Activated T-cell treated with anti-CD3 and anti-CD28 coated beads for 48 hours (primary cell): ENCODE measurements around the gene PBX4.

Experiments
- DNase-seq: peaks from one replicate; pipeline ENCODE4 v3.0.0-alpha.2; 2020; ENCODE audit warnings: low read depth

Gene PBX4

DNA sequence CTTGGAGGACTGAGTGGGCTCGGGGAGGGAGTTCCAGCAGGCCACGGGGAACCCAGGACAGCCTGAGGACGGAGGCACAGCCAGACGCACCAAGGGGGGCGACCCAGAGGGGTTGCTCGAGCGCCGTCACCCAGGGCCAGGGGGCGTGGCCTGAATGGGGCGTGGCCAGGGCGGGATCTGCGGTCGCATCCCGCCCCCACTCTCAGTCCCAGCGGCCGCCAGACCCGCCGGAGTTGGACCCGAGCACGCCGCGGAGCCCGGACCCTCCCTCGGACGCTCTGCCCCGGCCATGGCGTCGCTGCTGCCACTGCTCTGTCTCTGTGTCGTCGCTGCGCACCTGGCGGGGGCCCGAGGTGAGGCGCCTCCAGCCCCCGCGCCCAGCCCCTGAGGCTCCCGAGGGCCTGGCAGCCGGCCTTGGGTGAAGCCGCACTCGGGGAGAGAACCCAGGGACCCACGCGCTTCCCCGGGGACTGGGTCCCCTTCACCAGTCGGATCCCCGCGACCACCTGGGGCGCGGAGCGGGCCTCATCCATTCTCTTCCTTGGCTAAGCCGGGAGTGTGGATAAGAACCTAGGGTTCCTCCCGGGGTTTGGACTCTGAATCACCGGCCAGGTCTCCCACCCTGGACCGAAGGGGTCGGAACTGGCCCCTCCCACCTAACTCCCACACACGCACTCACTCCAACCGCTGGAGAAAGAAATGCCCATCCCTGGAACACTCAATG, 80.3 kb downstream of the PBX4 start, which contains the start of gene CILP2:
Gene CILP2, plus strand, starts transcription at position 205 of the 724 bp plus-strand sequence. Its CDS starts 85 bp downstream, at position 290.
- peak; percentile 42 for DNase-seq

DNA sequence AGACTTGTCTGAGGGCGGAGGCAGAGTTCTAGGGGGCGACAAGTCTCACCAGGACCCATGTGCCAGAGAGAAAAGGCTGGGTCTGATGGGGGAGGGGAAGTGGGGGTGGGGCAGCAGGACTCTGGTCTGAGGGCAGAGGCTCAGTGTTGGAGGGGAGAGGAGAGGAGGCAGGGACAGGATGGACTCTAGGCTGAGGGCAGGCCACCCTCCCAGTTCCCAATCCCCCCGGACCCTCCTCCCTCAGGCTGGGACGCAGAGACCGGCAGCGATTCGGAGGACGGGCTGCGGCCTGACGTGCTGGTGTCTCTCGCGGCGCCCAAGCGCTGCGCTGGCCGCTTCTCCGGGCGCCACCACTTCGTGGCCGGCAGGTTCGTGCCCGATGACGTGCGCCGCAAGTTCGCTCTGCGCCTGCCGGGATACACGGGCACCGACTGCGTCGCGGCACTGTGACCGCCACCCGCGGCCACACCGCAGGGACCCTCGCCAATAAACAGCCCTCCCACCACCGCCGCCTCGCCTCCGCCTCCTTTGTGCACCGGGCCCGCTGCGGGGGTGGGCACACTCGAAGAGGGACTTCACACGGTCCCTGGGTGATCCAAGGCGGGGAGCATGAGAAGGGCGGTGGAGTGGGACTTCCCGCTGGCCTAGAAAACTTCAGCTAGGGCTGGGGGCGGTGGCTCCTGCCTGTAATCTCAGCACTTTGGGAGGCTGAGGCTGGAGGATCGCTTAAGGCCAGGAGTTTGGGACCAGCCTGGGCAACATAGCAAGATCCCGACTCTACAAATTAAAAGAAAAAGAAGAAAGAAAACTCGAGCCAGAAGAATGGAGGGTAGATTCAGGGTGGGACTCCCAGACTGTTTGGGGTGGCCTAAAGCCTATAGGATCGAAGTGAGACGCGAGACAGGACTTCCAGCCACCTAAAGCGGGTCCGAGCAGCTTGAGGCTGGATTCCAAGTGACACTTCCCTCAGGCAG, 81.1 kb downstream of the PBX4 start:
- no peak for DNase-seq

DNA sequence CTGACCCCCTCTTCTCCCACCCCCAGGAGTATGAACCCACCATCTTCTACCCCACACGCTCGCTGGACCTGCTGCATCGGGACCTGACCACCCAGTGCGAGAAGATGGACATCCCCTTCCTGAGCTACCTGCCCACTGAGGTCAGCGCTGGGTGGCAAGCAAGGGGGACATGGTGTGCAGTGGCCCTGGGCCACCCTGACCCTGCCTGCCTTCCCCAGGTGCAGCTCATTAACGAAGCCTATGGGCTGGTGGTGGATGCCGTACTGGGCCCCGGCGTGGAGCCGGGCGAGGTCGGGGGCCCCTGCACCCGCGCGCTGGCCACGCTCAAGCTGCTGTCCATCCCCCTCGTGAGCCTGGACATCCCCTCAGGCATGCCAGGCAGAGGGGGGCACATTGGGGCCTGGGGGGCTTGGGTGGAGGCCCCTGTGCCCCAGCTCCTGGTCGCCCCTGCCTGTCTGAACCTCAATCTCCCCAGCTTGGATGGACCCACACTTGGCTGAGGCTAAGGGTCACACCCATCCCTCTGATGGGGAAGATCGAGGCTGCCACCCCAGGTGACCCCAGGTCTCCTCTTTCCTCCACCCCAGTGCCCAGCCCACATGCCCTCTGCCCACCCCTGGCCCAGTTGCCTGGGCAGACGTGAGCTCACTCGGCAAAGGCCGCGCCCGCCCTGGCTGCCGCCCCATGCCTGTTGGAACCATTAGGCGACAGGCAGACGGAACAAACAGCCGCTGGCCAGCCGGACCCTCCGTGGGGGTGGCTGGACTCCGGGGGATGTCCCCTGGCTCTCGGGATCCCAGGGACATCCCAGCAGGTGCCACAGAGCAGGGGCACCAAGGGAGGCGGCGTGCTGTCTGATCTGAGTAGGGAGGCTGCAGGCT, 82.9 kb downstream of the PBX4 start:
- DNase-seq, result no peak

DNA sequence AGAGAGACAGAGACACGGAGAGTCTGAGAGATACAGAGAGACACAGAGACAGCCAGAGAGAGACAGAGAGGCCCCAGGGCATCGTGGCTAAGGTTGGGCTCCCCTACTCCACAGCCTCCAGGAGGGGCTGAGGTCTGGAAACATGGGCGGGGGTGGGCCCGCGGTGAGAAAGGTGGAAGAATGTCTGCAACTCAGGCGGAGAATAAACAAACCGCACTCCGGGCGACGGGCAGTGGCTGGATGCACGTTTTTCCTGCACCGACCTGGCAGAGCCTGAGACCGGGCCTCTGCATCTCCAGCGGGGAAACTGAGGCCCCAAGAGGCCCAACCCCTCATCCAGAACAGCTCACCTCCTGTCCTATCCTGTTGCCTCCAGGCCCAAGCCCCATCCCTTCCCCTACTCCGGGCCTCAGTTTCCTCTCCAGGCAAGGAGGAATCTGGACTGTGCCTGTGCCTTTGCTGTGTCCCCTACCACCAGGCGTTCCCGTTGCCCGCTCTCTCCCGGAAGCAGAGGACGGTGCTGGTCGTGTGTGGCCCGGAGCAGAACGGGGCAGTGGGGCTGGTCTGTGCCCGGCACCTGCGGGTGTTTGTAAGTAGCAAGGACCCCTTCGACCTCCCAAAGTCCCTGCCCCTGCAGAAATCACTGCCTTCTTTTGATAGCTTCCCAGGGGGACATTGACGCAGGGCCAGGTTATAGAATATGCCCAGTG, 83.8 kb downstream of the PBX4 start:
- DNase-seq, result no peak

DNA sequence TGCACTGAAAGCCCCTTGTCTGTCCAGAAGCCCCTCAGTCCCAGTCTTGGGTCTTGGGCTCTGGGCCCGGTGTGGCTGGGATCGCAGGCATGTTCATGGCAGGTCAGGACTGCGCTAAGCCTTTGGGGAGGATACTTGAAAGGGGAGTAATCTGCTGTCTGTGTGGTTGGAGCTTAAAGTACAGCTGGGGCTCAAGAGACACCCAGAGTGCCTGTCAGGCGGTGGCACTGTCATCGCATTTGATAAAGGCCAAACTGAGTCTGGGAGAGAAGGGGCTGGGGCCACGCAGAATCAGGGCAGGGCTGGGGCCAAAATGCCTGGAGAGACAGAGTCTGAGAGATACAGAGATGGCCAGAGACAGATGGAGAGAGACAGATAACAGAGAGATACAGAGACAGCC, 84.6 kb downstream of the PBX4 start:
- DNase-seq, result no peak

DNA sequence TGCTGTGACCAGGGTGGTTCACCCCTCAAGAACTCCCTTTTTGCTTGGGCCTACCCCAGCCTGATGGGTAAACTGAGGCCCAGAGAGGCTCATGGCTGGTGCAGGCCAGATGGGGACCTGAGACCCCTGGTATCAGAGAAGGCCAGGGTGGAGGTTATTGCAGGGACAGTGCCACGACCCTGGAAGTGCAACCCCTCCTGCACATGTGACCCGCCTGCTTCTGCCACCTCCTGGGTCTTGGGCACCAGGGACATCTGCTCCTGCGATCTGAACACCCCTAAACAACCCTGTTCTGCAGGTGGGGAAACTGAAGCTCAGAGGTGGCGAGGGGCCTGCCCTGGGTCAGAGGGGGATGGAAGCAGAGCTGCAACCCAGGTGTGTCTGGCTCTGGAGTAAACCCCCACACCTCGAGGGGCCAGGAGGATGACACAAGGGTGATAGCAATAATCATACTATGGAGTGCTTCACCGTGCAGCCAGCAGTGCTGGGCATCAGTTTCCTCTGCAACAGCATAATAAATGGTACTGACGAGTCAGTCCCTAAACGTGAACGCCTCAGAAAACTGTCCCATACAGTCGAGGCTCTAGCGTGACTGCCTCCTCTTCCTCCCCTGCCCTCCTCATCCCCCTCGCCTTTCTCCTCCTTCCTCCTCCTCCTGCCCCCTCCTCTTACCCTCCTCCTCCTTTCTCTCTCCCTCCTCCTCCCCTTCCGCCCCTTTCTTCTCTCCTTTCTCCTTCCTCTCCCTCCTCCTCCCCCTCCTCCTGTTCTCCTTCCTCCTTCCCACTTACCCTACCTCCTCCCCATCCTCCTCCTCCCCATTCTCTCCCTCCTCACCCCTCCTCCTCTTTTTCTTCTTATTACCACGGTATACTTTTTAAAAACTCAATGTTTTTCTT, 85.4 kb downstream of the PBX4 start:
- no peak for DNase-seq

DNA sequence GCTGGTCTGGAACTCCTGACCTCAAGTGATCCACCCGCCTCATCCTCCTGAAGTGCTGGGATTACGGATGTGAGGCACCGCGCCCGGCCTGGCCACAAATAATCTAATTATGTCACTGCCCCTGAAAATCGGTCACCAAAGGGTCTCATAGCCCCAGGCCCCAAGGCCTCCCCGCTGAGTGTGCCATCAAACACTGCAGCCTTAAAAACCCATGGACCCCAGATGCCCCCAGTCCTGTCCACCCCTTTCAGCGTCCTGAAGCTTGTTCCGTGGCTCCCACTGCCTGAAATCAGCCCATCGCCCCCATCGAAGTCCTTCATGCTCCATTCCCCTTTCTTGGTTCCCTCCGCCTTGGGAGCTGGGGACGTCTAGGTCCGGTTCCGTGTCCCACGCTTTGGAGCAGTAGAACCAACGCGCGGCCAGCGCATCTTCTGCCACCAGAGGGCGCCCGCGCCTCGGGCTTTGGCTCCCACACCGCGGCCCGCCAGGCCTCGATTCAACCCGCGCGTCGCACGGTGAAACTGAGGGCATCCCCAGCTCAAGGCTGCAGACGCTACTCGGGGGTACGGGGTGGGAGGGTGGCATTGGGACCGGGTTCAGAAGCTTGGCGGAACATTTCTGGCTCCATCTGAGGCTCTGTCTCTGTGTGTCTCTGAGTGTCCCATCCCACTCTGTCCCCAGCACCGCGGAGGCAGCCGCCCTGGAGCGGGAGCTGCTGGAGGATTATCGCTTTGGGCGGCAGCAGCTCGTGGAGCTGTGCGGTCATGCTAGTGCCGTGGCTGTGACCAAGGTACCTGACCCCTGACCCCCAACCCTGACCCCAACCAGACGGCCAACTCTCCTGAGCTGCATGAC, 86.3 kb downstream of the PBX4 start:
- peak; percentile 83 for DNase-seq

DNA sequence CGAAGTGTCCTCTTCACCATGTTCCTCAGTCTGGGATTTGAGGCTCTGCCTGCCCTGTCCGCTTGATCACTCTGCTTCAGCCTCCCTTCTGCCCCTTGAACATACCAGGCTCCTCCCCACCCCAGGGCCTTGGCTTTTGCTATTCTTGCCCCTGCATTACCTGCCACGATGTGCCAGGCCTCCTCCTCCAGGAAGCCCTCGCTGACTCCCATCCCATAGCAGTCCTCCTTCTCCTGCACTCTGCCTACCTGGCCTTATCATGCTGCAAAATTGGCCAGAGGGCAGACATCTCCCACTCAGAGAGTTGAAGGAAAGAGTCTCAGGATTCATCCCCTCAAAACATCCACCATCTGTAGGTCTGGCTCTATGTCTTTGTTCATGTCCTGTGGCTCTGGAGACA, 87.6 kb downstream of the PBX4 start:
- DNase-seq, result no peak

DNA sequence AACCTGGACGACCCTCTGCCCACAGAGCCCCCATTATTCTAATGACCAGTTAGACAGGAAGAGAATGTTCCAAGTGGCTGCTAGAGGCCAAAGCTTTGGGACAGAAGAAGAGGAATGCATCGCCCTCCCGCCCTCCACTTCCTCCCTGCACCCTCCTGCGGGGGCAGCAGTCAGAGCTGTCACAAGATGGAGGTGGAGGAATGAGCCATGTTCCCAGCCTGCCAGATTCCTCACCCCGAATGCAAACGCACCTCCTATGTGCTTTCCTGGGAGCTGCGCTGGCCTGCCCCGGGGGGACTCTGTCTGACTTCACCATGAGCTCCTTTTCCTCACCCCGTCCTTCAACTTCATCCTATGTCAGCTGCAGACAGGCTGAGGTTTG, 88.1 kb downstream of the PBX4 start:
- no peak for DNase-seq

DNA sequence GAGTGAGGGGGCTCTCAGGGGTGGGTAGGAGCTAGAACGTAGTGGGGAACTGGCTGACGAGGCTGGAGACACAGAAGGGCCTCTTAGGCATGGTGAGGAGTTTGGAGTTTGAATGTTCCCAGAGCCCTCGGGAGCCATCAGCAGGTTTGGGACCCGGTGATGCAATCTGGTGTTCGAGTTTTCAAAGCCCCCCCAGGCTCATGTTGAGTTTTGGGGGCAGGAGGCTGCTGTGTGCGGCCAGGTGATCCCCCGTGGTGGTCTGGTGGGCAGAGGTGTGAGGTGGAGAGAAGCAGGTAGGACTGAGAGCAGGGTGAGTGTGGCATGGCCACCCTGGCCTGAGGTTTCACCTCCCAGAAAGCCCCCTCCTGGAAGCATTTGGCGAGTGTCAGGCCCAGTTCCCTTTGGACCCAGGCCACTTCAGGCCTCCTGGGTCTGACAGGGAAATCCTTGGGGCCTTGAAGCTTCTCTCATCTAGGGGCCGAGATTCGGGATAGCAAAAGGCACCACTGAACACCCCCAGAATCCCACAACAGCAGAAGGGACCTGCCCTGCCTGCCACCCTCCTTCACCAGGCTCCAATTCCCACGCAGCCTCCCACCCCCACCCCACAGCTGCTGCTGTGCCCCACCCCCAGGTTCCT, 88.6 kb downstream of the PBX4 start:
- DNase-seq, result no peak

DNA sequence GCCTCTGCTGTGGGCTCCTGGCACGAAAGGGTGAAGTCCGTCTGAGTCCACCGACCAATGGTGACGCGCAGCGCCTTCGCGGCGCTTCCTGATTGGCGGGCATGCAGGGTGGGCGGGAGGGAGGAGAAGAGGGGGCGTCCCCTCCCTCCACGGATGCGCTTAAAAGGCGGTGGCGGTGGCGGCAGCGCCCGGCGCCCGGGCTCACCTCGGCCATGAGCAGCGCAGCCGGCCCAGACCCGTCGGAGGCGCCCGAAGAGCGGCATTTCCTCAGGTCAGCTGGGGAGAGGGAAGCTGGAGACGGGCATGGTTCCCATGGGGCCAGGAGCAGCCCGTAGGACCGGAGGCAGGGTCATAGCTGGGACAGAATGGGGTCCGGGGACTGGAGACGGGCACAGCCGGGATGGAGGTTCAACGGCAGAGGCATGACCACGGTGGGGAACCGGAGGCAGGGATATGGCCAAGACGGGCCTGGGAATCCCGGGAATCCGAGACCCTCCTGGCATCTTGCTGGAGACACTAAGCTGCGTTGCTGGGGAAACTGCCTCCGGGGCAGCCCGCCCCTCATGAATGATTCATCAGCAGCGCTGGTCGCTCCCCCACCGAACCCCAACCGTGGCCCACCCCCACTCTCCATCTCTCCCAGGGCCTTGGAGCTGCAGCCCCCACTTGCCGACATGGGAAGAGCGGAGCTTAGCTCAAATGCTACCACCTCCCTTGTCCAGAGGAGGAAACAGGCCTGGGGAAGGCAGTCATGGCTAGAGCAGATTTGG, 89.6 kb downstream of the PBX4 start, which contains the start of gene YJEFN3:
Gene YJEFN3, plus strand, starts transcription at position 191 of the 770 bp plus-strand sequence. Its CDS starts 22 bp downstream, at position 213.
- DNase-seq, result no peak

DNA sequence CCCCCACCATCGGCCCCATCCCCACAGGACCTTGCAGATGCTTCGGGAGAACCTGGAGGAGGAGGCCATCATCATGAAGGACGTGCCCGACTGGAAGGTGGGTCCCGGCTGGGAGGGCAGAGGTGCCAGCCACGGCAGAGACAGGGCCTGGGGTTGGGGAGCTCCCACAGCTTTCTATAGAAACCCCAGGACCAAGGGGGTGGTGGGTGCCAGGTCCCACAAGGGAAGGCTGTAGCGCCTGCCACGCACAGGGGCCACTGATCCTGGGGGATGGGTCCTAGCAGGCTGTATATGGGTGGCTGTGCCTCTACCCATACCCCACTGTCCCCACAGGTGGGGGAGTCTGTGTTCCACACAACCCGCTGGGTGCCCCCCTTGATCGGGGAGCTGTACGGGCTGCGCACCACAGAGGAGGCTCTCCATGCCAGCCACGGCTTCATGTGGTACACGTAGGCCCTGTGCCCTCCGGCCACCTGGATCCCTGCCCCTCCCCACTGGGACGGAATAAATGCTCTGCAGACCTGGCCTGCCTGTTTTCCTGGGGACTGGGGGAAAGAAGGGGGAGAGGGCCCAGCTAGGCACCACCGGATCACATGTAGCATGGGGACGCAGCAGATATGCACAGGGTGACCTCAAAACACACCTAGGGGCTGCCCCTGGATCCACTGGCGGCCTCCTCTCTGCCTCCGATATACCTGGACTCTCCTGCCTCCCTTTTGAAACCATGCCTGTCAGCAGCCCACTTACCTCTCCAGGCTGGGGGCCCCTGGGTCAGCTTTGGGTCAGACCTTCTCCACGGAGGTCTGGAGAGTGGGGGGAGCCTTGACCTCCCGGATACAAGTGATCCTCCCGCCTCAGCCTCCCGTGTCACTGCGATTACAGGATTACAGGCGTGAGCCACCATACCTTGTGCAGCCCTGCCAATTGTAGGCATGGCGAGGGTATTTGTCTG, 90.5 kb downstream of the PBX4 start:
- DNase-seq, result no peak

DNA sequence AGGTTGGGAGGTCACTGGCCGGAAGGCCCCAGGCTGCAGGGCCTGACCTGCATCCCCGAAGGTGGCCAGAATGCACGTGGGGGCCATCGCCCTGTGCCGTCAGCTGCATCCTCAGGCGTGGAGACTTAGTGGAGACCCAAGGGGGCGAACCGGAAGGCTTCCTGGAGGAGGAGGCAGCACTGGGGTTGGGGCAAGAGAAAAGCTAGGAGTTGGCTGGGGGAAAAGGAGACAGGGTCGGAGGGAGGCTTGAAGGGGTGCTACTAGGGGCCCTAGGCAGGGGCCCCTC, 91.2 kb downstream of the PBX4 start:
- no peak for DNase-seq

DNA sequence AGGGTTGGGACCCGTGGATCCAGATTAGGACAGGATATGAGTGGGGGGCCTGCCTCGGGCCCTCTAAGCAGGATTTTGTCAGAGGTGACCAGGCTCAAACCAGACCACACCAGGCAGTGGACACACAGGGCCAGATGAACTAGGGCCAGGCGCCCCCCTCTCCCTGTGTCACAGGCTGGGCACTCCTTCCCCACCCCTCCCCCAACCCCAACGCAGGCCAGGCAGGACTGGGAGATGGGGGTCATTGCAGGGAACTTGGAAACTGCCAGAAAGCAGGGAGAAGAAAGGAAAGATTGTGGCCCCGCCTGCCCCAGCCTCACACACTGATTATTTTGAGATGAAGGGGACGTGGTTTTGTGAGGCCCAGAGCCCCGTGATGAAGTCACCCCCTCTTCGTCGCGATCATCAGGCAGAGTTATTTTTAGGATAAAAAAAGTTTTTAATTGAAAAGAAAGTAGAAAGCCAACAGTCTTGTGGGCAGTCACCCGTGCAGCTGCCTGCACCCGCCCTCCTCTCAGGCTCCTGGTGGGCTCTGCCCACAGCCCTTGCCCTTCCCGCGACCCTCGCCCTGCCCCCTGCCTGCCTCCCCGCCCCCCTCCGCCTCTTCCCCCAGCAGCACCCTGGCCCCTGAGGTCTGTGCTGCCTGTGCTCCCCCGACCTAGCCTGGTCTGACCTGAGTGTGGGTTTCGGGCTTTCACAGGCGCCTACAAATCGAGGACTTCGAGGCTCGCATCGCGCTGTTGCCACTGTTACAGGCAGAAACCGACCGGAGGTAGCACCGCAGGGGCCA, 91.7 kb downstream of the PBX4 start:
- no peak for DNase-seq

DNA sequence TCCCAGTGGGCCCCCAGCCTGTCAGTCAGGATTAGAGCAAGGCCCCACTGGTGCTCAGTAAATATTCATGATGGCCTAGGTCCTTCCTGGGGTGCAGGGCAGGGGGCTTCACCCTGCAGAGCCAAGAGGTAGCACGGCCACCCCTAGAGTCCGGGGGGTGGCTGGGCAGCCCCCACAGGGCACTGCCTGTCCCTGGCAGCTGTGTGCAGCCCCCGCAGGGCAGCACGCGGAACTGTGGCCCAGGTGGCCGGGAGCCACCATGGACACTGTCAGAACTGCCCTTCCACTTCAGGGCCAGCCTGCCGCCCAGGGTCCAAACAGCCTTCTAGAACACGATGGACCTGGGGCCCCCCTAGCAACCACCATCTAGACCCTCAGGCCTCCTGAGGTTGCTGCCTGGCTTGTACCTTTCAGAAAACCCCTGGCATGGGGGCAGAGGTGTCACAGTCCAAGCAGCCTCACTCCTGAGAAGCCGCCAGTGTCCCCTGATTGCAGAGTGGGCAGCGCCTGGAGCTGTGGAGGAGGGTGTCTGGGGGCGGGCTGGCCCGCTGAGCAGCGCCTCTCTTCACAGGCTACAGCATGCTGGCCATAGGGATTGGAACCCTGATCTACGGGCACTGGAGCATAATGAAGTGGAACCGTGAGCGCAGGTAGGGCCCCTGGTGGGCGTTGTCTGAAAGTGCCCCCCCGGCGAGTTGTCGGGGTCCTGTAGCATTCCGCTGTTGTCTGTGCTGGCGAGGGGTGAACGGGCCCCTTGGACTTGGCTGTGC, 92.7 kb downstream of the PBX4 start:
- no peak for DNase-seq

DNA sequence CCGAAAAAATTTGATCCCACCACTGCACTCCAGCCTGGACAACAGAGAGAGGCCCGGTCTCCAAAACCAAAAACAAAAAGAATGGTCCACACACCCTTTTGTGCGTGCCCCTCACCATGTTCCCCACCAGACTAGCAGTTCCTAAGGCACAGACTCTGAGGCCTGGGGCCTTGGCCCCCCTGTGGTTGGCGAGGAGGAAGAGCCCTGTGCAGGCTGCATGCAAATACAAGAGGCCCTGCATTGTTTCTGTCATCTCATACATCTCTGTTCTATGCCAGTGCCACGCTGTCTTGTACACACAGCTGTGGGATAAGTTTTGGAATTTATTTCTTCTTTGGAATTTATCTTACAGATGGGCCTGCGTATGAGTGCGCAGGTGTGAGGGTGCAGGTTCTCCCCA, 94.4 kb downstream of the PBX4 start:
- DNase-seq, result no peak
